NCI-H1105 (cell line): Measurements from ENCODE around the gene NLGN1.
"Not testable (repeated sequence)": the region's sequence is repeated elsewhere in the genome, so short reads cannot be mapped to it uniquely, and the experiment has no call there.

Source experiments
- DNase-seq: peaks from one replicate; lab custom pipeline; 2025; lab: John Stamatoyannopoulos, UW

The NLGN1 gene

DNA sequence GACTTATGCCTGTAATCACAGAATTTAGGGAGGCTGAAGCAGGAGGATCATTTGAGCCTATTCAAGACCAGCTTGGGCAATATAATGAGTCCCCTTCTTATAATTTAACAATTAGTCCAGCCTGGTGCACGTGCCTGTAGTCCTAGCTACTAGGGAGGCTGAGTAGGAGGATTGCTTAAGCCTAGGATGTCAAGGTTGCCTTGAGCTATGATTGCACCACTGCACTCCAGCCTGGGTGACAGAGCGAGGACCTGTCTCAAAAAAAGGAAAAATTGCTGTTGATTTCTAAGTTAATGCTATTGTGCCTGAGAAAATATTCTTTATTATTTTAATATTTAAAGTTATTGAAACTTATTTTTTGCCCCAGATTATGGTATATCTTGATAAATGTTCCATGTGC, 159.0 kb downstream of the NLGN1 start:
- DNase-seq: no peak

DNA sequence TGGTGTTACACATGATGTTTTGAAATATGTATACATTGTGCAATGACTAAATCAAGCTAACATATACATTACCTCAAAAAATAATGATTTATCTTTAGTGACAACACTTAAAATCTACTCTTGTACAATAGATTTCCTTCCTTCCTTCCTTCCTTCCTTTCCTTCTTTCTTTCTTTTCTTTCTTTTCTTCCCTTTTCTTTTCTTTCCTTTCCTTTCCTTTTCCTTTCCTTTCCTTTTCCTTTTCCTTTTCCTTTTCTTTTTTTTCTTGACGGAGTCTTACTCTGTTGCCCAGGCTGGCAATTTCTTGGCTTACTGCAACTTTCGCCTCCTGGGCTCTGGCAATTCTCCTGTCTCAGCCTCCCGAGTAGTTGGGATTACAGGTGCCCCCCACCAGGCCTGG, 170.5 kb downstream of the NLGN1 start:
- DNase-seq: no peak

- DNase-seq: no peak
Observed at GRCh38 chr3:173568623-173569022, 171.1 kb downstream of the NLGN1 start.

GRCh38 chr3:173583496-173583895, 186.0 kb downstream of the NLGN1 start:
- no peak for DNase-seq

DNA sequence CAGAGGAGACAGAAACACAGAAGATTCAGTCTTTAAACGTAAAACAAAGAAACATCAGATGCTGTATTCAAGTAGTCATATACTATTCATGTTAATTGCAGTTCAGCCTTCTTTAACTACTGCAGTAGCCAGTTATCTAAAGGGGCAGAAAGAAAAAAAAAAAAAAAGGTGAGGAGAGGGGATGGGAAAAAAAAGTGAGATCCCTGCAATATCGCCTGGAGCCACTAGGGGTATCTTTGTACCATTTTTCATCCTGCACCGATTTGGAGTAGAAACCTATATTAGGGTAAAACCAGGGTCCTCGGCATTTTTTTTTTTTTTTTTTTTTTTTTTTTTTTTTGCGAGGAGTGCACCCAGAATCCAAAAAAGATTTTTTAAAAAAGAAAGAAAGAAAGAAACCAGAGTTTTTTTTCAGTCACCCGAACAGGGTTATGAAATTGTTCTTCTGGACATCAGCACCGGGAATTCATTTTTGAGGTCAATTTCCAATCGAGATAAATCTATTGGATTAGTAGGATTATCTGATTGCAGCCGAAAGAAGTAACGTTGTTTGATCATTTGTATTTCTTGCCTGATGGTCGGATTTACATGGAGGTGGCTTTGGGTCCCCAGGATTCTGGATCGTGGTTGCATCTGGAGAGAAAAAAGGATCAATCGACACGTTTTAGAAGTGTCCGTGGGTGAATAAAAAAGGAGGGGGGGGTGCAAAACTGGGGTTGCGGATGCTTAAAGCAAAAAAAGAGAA, 186.7 kb downstream of the NLGN1 start:
- peak; percentile 50 for DNase-seq

DNA sequence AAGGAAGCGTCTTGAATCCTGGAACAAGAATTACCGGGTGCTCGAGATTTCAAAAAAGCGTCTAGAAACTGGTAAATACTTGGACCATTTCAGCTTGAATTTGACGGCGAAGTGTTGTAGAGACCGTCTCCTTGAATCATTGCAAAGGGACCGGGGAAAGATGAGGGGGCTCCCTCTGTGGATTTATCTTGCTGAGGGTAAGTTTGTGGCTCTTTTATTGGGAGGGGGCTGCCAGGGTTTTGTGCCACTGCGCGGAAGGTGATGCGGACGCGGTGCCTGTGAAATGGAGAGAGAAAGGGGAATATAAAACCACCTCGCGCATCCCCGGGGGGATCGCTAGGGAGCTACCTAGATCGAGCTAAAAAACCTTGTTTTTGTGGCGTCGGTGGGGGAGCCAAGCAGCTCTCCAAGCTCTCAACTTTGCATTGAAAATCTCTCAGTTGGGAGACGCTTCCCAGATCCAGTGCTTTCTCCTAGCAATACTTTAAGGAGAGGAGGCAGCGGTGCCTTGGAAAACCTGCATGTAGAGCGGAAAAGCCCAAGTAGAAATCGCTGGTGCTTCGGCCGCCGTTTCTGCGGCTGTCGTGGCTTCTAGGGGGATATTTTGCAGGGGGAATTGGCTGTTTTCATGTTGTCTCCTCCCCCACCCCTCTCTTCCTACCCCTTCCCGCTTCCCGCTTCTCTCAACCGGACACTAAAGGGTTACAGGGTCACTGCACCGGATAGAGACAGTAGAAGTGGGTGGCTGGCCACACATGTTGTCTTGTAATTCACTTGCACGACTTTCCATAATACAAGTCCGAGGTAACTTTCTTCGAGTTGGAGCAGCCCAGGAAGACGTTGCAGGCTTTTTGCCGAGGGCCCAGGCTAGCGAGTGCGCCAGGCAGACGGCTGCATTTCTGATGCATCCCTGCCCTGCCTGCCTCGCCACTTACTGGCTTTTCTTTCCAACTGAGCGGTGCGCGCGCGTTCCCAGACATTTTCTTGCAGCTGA, 187.6 kb downstream of the NLGN1 start:
- DNase-seq: peak; percentile 56

- DNase-seq: no peak
Observed at GRCh38 chr3:173586166-173586565, 188.6 kb downstream of the NLGN1 start.

DNA sequence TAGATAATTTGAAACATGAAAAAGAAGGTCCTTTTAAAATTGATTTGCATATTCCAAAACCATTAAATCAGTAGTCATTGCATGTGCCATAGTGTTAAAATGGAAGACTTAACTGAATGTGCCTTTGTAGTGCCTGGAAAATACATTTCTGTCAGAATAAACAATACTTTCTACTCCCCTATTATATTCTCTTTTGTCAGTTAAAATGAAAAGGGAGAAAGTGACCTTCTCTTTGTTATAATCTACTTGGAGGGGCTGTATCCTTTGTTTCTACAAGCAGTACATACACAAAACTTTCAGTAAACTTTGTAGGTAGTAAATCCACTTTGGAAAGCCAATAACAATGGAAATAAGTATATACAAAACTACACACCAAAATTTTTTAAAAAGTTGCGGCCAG, 189.5 kb downstream of the NLGN1 start:
- no peak for DNase-seq

- no peak for DNase-seq
Observed at GRCh38 chr3:173588556-173588955, 191.0 kb downstream of the NLGN1 start.

- no peak for DNase-seq
Observed at GRCh38 chr3:173589116-173589515, 191.6 kb downstream of the NLGN1 start.

DNA sequence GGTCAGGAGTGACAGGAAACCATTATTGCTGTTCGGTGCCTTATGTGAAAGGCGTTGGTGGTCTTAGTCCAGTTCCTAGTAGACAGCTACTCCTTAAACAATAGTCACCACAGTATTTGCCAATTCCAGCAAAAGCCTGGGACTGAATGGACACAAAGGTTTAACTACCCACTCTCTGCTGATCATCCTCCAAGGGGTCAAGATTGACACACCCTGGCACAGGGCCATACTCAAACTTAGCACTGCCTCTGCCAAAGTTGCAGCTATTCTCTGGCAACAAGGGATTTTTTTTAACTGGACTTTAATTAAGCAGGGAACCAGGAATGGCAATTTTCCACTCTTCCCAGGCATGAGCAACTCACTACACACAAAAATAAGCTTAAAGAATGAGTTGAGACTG, 193.9 kb downstream of the NLGN1 start:
- DNase-seq: no peak

DNA sequence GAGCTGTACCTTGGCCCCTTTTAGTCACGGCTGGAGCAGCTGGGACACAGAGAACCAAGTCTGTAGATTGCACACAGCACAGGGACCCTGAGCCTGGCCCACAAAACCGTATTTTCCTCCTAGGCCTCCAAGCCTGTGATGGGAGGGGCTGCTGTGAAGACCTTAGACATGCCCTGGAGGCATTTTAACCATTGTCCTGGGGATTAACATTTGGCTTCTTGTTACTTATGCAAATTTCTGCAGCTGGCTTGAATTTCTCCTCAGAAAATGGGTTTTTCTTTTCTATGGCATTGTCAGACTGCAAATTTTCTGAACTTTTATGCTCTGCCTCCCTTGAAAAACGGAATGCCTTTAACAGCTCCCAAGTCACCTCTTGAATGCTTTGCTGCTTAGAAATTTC, 197.3 kb downstream of the NLGN1 start:
- DNase-seq: not testable (repeated sequence)

DNA sequence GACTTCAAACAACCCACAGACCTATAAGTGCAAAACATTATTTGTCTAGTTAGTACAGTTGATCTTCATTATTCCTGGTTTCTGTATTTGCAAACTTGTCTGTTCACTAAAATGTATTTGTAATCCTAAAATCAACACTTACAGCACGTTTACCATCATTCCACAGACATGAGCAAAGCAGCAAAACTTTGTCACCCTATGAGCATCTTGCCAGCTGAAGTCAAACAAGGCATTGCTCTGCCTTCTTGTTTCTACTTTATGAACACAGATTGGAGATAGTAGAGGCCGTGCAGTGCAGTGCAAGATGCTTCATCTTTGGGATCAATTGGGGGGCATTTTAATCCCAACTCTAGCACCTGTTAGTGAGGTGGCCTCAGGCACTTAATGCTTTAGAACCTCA, 202.1 kb downstream of the NLGN1 start:
- DNase-seq: no peak

GRCh38 chr3:173614522-173614921, 217.0 kb downstream of the NLGN1 start:
- DNase-seq: no peak

GRCh38 chr3:173615661-173616060, 218.1 kb downstream of the NLGN1 start:
- peak; percentile 33 for DNase-seq

GRCh38 chr3:173617490-173617889, 219.9 kb downstream of the NLGN1 start:
- DNase-seq: peak; percentile 83

DNA sequence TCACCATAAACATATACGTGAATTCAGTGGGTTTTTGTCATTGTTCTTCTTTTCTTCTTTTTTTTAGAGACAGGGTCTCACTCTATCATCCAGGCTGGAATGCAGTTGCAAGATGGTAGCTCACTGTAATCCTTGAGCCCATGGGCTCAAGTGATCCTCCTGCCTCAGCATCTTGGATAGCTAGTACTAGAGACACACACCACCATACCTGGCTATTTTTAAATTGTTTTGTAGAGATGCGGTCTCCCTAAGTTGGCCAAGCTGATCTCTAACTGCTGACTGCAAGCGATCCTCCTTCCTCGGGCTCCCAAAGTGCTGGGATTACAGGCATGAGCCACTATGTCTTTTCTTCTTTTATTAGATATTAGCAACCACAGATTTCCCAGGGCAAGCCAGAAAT, 220.6 kb downstream of the NLGN1 start:
- DNase-seq: no peak

- DNase-seq: no peak
Observed at GRCh38 chr3:173618703-173619102, 221.2 kb downstream of the NLGN1 start.

GRCh38 chr3:173622166-173622565, 224.6 kb downstream of the NLGN1 start:
- no peak for DNase-seq

DNA sequence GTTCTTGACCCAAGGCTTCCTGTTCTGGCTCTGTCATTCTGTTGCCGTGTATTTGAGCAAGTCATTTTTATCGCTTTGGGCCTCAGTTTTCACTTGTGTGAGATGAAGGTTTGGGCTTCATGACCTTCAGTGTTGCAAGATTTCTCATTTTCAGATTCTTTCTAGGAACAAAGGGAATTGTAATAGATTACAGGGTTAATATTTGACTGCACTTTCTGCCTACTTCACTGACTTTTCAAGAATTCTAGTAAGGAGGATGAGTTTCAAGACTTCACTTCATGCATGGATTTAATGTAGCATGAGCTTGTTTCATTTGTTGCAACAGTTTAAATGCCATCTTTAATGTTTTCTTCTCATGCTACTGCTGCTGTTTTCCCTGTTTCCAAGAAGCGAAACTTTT, 226.5 kb downstream of the NLGN1 start:
- DNase-seq: no peak

DNA sequence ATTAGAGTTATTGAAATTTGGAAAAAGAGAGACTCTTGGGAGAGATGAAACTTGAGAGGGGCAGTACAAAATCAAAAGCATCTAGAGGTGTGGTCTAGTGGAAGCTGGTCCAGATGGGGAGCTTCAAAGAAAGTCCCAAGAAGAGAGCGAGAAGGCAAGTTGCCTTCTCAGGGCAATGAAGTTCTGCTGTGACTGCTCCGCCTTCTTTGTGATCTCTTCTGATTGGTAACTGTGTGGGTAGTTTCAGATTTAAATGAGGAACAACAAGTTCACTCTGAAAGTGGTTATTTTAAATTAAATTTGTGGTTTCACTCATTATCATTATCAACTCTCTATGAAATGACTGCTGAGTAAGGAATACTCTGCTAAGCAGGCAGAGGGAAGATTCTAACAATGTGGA, 233.3 kb downstream of the NLGN1 start:
- DNase-seq: no peak

GRCh38 chr3:173632945-173633344, 235.4 kb downstream of the NLGN1 start:
- no peak for DNase-seq

- no peak for DNase-seq
Observed at GRCh38 chr3:173635826-173636225, 238.3 kb downstream of the NLGN1 start.
